GM12801 (cell line): Measurements from ENCODE around the gene ELMO1.

ENCODE experiments used
- TF ChIP-seq, protein P1 (sequence below): IDR thresholded peaks from one replicate; pipeline ENCODE4 v1.5.1; 2011; ENCODE audit warnings: control low read depth; ENCODE audit not compliant: insufficient read length; ENCODE audit errors: extremely low read depth

ELMO1 gene

DNA sequence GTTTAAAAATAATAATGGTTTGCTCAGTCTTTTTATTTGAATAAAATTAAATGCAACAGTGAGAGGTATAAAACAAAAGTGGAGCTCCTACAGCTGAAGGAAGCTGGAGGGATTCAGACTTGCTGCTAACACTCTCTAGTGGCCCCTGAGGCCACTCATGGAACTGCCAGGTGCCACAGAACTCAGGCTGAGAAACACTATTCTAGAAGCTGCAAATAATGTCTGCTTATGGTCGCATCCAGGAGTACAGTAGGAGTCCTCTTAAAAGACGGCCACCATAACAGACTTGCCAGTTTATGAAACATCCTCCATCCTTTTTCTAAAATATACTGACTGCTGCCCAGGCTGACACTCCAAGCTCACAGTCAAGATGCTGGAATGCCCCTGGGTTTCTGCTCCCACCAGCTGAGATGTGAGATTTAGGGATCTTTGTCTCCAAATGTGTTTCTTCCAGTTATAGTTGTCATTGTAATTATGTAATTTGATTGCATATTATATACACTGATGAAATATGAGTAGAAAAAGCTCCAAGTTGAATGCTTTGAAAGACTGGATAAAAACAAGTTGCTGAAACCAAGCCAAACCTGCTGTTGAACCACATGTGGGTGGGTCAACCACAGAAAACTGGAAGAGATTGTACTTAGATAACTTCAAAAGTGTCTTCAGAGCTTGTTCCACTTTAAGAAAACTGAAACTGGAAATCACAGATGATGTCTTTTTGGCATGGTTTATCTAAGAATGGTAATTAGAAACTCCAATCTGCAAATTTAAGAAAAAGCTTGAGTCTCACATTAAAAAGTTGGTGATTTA lies 510.7 kb downstream of the ELMO1 start:
- TF ChIP-seq, protein P1, sequence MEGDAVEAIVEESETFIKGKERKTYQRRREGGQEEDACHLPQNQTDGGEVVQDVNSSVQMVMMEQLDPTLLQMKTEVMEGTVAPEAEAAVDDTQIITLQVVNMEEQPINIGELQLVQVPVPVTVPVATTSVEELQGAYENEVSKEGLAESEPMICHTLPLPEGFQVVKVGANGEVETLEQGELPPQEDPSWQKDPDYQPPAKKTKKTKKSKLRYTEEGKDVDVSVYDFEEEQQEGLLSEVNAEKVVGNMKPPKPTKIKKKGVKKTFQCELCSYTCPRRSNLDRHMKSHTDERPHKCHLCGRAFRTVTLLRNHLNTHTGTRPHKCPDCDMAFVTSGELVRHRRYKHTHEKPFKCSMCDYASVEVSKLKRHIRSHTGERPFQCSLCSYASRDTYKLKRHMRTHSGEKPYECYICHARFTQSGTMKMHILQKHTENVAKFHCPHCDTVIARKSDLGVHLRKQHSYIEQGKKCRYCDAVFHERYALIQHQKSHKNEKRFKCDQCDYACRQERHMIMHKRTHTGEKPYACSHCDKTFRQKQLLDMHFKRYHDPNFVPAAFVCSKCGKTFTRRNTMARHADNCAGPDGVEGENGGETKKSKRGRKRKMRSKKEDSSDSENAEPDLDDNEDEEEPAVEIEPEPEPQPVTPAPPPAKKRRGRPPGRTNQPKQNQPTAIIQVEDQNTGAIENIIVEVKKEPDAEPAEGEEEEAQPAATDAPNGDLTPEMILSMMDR = no peak

DNA sequence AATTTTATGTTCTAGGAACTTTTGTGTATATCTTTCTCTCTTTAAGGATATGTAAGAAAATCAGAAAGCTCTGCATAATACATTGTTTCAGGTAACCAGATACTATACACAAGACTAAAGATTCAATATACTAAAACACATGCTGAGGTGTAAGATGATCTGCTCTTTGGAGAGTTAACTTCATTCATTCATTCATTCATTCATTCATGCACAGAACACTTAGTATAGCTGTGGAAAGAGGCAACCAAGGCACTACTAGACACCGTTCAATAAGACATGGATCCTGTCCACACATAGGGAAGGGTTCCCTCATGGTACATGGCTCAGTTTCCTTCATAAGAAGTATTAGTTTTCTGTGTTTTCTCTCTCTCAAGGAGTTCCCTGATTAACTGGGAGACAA lies 516.8 kb downstream of the ELMO1 start:
- TF ChIP-seq, protein P1 = no peak

DNA sequence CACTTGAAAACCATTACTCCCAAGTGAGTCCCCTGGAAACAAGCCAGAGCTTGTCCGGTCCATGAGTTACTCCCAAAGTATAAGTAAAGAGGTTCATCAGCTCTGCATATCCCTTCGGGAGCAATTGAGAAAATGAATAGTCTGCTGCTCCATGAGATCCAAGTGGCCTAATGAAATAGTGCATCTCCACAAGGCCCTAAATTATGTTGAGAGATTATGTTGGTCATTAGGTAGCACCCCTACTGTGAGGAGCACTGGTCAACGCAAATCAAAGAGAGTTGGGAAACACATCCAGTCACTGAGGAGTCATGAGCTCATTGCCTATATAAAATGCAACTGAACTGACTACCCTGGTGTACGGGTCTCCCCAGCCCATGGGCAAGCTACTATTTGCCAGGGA lies 518.9 kb downstream of the ELMO1 start:
- TF ChIP-seq, protein P1 = no peak

DNA sequence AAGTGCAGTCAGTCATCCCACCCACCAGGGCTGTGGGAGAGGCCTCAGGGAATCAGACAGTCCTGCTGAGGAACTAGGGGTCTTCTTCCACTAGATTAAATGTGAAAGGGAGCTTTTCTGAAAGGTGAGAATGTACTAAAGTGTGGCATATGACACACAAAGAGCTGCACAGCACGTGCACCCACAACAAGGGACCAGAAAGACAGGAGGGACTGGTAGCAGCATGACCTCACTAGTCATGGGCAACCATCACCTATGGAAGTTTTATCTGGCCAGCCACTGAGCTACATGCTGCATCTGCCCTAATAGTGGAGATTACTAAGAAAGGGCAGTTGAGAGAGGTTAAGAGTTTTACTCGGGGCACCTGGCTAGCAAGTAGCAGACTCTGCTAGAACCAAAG lies 519.9 kb downstream of the ELMO1 start:
- TF ChIP-seq, protein P1 = no peak

DNA sequence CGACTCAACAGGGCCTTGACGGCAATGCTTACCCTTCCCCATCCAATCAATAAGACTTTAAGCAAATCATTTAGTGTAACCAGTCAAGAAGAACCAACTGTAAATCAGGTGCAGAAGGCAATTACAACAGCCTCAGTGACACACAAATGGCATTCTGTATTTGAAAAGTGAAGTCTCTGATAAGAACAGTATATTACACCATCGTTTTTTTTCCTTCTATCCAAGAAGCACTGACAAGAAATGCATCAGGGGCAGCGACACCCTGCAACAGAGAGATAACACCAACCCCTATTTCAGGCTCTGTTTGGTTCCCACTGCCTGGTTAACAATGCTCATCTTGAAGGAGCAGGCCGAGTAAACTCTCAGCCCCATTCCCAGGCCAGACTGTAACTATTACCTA lies 520.4 kb downstream of the ELMO1 start:
- TF ChIP-seq, protein P1 = no peak

DNA sequence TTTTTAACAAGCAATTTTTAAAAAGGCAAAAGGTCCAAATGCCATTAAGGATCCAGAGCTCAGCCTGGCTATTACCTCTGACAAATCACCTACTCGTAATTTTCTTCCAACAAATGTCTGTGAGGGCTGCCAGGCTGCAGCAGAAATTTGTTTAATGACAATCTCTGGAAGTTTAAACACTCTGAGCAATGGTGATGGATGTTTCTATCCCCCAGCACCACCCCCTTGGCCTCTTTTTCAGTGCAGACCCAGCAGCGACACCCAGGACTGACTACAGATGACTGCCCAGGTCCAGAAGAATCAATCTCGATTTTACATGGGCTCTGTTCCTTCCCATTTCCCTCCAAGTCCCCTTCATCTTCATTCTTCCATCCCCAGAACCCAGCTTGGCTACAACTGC lies 523.0 kb downstream of the ELMO1 start:
- TF ChIP-seq, protein P1 = no peak

DNA sequence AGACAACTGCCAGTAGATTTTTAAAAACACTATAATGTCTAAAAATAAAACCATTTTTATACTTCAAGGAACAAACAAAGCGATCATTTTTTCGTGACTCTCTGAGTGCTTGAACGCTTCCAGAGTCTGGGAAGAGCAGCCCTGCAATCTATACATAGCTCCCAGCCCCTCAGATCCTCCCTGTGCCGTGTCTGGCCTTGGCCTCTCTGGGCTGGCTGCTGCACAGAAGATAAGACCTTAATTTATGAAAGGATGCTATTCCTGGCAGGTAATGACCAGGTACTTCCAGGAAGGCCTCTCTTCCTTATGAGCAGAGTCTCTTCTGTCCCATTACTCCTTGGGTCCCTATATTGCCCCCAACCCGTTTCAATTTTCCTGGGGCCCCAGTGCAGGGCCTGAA lies 523.5 kb downstream of the ELMO1 start:
- TF ChIP-seq, protein P1 = no peak
